Astrocyte of the hippocampus (primary cell): ENCODE measurements around the gene BTN1A1.
A peak's percentile ranks its signal among the peaks of the same experiment; 100 is the strongest.
"Not testable (repeated sequence)": the region's sequence is repeated elsewhere in the genome, so short reads cannot be mapped to it uniquely, and the experiment has no call there.

Experiments
- DNase-seq: peaks from one replicate; pipeline ENCODE4 v3.0.0; 2011; ENCODE audit warnings: low read depth, low spot score

The BTN1A1 gene

GRCh38 chr6:26511033-26511432 is 10.9 kb downstream of the BTN1A1 start:
- not testable (repeated sequence) for DNase-seq

- DNase-seq: no peak
Observed at GRCh38 chr6:26514984-26515383, 14.9 kb downstream of the BTN1A1 start.

- DNase-seq: no peak
Observed at GRCh38 chr6:26516481-26517427, 16.7 kb downstream of the BTN1A1 start.

- DNase-seq: no peak
Observed at GRCh38 chr6:26519359-26519758, 19.3 kb downstream of the BTN1A1 start.

GRCh38 chr6:26520237-26520849 is 20.2 kb downstream of the BTN1A1 start:
- DNase-seq: no peak

- peak; percentile 94 for DNase-seq
Observed at GRCh38 chr6:26520850-26521599, 20.9 kb downstream of the BTN1A1 start.

GRCh38 chr6:26521600-26522391 is 21.7 kb downstream of the BTN1A1 start:
- peak; percentile 85 for DNase-seq

- not testable (repeated sequence) for DNase-seq
Observed at GRCh38 chr6:26522486-26523228, 22.6 kb downstream of the BTN1A1 start.

GRCh38 chr6:26524314-26524713 is 24.2 kb downstream of the BTN1A1 start:
- DNase-seq: not testable (repeated sequence)

- no peak for DNase-seq
Observed at GRCh38 chr6:26524722-26525370, 24.7 kb downstream of the BTN1A1 start.

GRCh38 chr6:26525838-26526237 is 25.7 kb downstream of the BTN1A1 start:
- no peak for DNase-seq

- no peak for DNase-seq
Observed at GRCh38 chr6:26526928-26527327, 26.8 kb downstream of the BTN1A1 start.

- no peak for DNase-seq
Observed at GRCh38 chr6:26530203-26530602, 30.1 kb downstream of the BTN1A1 start.

GRCh38 chr6:26531897-26532296 is 31.8 kb downstream of the BTN1A1 start:
- no peak for DNase-seq

- peak; percentile 93 for DNase-seq
Observed at GRCh38 chr6:26532699-26533531, 32.8 kb downstream of the BTN1A1 start.

GRCh38 chr6:26533532-26533931 is 33.4 kb downstream of the BTN1A1 start:
- no peak for DNase-seq

GRCh38 chr6:26534681-26535465 is 34.8 kb downstream of the BTN1A1 start:
- no peak for DNase-seq

- peak; percentile 73 for DNase-seq
Observed at GRCh38 chr6:26536571-26537159, 36.6 kb downstream of the BTN1A1 start.
